Measurements from ENCODE around the gene TYW1B.
"Not testable (repeated sequence)": the region's sequence is repeated elsewhere in the genome, so short reads cannot be mapped to it uniquely, and the experiment has no call there.

TYW1B gene

GRCh38 chr7:72753781-72754180 is 74.2 kb downstream of the TYW1B start:
- no peak for DNase-seq (ENCODE audit: low spot score)

GRCh38 chr7:72753229-72753628 is 74.8 kb downstream of the TYW1B start:
- DNase-seq (ENCODE audit: low spot score), result not testable (repeated sequence)

- DNase-seq (ENCODE audit: low spot score), result no peak
Measured at GRCh38 chr7:72751978-72752377, 76.0 kb downstream of the TYW1B start.

GRCh38 chr7:72751378-72751777 is 76.6 kb downstream of the TYW1B start:
- no peak for DNase-seq (ENCODE audit: low spot score)

- not testable (repeated sequence) for DNase-seq (ENCODE audit: low spot score)
Measured at GRCh38 chr7:72748649-72749048, 79.4 kb downstream of the TYW1B start.

- DNase-seq (ENCODE audit: low spot score), result not testable (repeated sequence)
Measured at GRCh38 chr7:72744244-72744926, 83.6 kb downstream of the TYW1B start.

GRCh38 chr7:72743801-72744200 is 84.2 kb downstream of the TYW1B start:
- DNase-seq (ENCODE audit: low spot score), result not testable (repeated sequence)

- not testable (repeated sequence) for DNase-seq (ENCODE audit: low spot score)
Measured at GRCh38 chr7:72739716-72740115, 88.3 kb downstream of the TYW1B start.

- not testable (repeated sequence) for DNase-seq (ENCODE audit: low spot score)
Measured at GRCh38 chr7:72735855-72736254, 92.1 kb downstream of the TYW1B start.

- not testable (repeated sequence) for DNase-seq (ENCODE audit: low spot score)
Measured at GRCh38 chr7:72730815-72731214, 97.2 kb downstream of the TYW1B start.

- DNase-seq (ENCODE audit: low spot score), result not testable (repeated sequence)
Measured at GRCh38 chr7:72730384-72730783, 97.6 kb downstream of the TYW1B start.

- not testable (repeated sequence) for DNase-seq (ENCODE audit: low spot score)
Measured at GRCh38 chr7:72729130-72729529, 98.9 kb downstream of the TYW1B start.

- not testable (repeated sequence) for DNase-seq (ENCODE audit: low spot score)
Measured at GRCh38 chr7:72722694-72723093, 105.3 kb downstream of the TYW1B start.

- DNase-seq (ENCODE audit: low spot score), result not testable (repeated sequence)
Measured at GRCh38 chr7:72720890-72721289, 107.1 kb downstream of the TYW1B start.

- not testable (repeated sequence) for DNase-seq (ENCODE audit: low spot score)
Measured at GRCh38 chr7:72717252-72717774, 110.7 kb downstream of the TYW1B start.

- DNase-seq (ENCODE audit: low spot score), result not testable (repeated sequence)
Measured at GRCh38 chr7:72711927-72712326, 116.1 kb downstream of the TYW1B start.

GRCh38 chr7:72710983-72711382 is 117.0 kb downstream of the TYW1B start:
- DNase-seq (ENCODE audit: low spot score), result no peak

GRCh38 chr7:72709909-72710308 is 118.1 kb downstream of the TYW1B start:
- DNase-seq (ENCODE audit: low spot score), result no peak

- not testable (repeated sequence) for DNase-seq (ENCODE audit: low spot score)
Measured at GRCh38 chr7:72708371-72709050, 119.5 kb downstream of the TYW1B start.

- DNase-seq (ENCODE audit: low spot score), result no peak
Measured at GRCh38 chr7:72706521-72706920, 121.5 kb downstream of the TYW1B start.

- not testable (repeated sequence) for DNase-seq (ENCODE audit: low spot score)
Measured at GRCh38 chr7:72705693-72706092, 122.3 kb downstream of the TYW1B start.

- no peak for DNase-seq (ENCODE audit: low spot score)
Measured at GRCh38 chr7:72704894-72705293, 123.1 kb downstream of the TYW1B start.

- DNase-seq (ENCODE audit: low spot score), result not testable (repeated sequence)
Measured at GRCh38 chr7:72700548-72700947, 127.5 kb downstream of the TYW1B start.
